AG04450 (cell line): ENCODE measurements around the gene PPP1R27. TPM values are rescaled to one million over a fixed set of nuclear protein-coding genes. Genes with fewer than 3 reads are reported as not detected.

Source experiments
- CTCF ChIA-PET: fragments of 300-600, 350-600 bp; formaldehyde crosslinking; extraction: SDS; loops from one replicate; lab custom pipeline; 2022; ENCODE audit warnings: antibody characterized with exemption, inconsistent platforms; lab: Charles Lee
- POLR2A ChIA-PET: fragments of 350-600 bp; formaldehyde crosslinking; extraction: SDS; loops from one replicate; lab custom pipeline; 2021; ENCODE audit warnings: antibody characterized with exemption, inconsistent platforms; lab: Yijun Ruan, JAX
- DNase-seq: peaks from one replicate; pipeline ENCODE4 v3.0.0-alpha.2; 2011; ENCODE audit warnings: low read depth, low spot score
- H3K27ac ChIP-seq: one replicate; pipeline ENCODE4 v1.5.1; 2012; ENCODE audit warnings: low read depth, low read length, control low read depth
- H3K27me3 ChIP-seq: one replicate; pipeline ENCODE4 v1.6.0; 2012; ENCODE audit warnings: low read length; ENCODE audit not compliant: control insufficient read depth, insufficient read depth
- H3K4me3 ChIP-seq: 2 replicates; pipeline ENCODE4 v1.5.1; 2011; ENCODE audit warnings: mild to moderate bottlenecking, low read depth, low read length, control low read depth
- H3K9me3 ChIP-seq: 2 replicates; pipeline ENCODE4 v1.5.1; 2012; ENCODE audit warnings: low read length; ENCODE audit not compliant: control insufficient read depth, insufficient read depth
- CTCF ChIP-seq: IDR thresholded peaks from 2 replicates; pipeline ENCODE4 v1.5.1; 2011; ENCODE audit warnings: low read depth, low read length, control low read depth, inconsistent platforms
- polyA minus RNA-seq: library from RNA; depleted of rRNA, polyadenylated mRNA; stranded (reverse); fragments of >200 nt; gene quantifications from 2 replicates; pipeline ENCODE4 v1.2.3, GENCODE V29; 2011; rRNA and poly(A)+ RNA removed
- polyA plus RNA-seq: library from polyadenylated mRNA; depleted of rRNA; stranded (reverse); fragments of >200 nt; gene quantifications from 2 replicates; pipeline ENCODE4 v1.2.3, GENCODE V29; 2011; rRNA removed

PPP1R27 gene
- polyA plus RNA-seq (not detected in 2 replicates), polyA minus RNA-seq (not detected in 2 replicates)

GRCh38 chr17:81834831-81835267 is at the start of gene PPP1R27:
Gene PPP1R27 (minus strand): TSS chr17:81835050. CDS start chr17:81834953, 97 bp downstream.
- ChIA-PET CTCF (no interaction called here), POLR2A (no interaction called here)
- Histone ChIP-seq H3K27me3 (no peaks in the 10 kb centered on the region), H3K4me3 (peak within 1 kb of the TSS; percentile 80), H3K27ac (no peak within 1 kb of the TSS), H3K9me3 (no peaks in the 10 kb centered on the region; the same call in 1 of the 2 replicates)
- no peak for TF ChIP-seq CTCF
- no peak for DNase-seq

GRCh38 chr17:81884520-81884919 is 49.7 kb upstream of the PPP1R27 start:
- POLR2A ChIA-PET: no interaction called here
- CTCF ChIA-PET: no interaction called here
- no peak for DNase-seq
- Histone ChIP-seq H3K9me3 (no peaks in the 10 kb centered on the region; the same call in 1 of the 2 replicates), H3K27me3 (no peaks in the 10 kb centered on the region), H3K27ac (no peak overlapping the region), H3K4me3 (no peak overlapping the region)
- no peak for TF ChIP-seq CTCF

- DNase-seq: no peak
- no peaks in the 10 kb centered on the region; the same call in 1 of the 2 replicates for H3K9me3 ChIP-seq
- no peak overlapping the region for H3K4me3 ChIP-seq
- CTCF ChIA-PET: no interaction called here
- no peak for TF ChIP-seq CTCF
- POLR2A ChIA-PET: no interaction called here
- no peak overlapping the region for H3K27ac ChIP-seq
- no peaks in the 10 kb centered on the region for H3K27me3 ChIP-seq
Measured at GRCh38 chr17:81879121-81879520, 44.3 kb upstream of the PPP1R27 start.

GRCh38 chr17:81878294-81878693 is 43.4 kb upstream of the PPP1R27 start:
- Histone ChIP-seq H3K27me3 (no peaks in the 10 kb centered on the region), H3K27ac (no peak overlapping the region), H3K9me3 (no peaks in the 10 kb centered on the region; the same call in 1 of the 2 replicates), H3K4me3 (no peak overlapping the region)
- DNase-seq: no peak
- ChIA-PET POLR2A (interaction anchor here (0.7 kb wide), 1 partner anchor 11 kb away, joined by 6 read pairs; no protein-coding TSS in a partner anchor), CTCF (no interaction called here)
- no peak for TF ChIP-seq CTCF

- no peak for TF ChIP-seq CTCF
- DNase-seq: no peak
- Histone ChIP-seq H3K27me3 (no peaks in the 10 kb centered on the region), H3K9me3 (no peaks in the 10 kb centered on the region; the same call in 1 of the 2 replicates), H3K4me3 (no peak overlapping the region), H3K27ac (no peak overlapping the region)
- CTCF ChIA-PET: no interaction called here
- POLR2A ChIA-PET: no interaction called here
Measured at GRCh38 chr17:81877569-81877968, 42.7 kb upstream of the PPP1R27 start.
